Thyroid gland (tissue), 4 donors: ENCODE data around the gene RPUSD4. TPM values are rescaled to one million over a fixed set of nuclear protein-coding genes. Genes with fewer than 3 reads are reported as not detected.

Experiments used
- DNase-seq, 2 donors: peaks; one replicate each; pipeline ENCODE4 v3.0.0-alpha.2; 2019
- H3K27ac ChIP-seq, 3 donors: fragments of 200-600 bp; sonication (generic); 1 replicate in 2 of 3; 2 replicates in 1 of 3; pipeline ENCODE4 v1.5.1; 2016 to 2019; ENCODE audit warnings: mild to moderate bottlenecking in 1 of 3, moderate library complexity in 1 of 3
- H3K27me3 ChIP-seq: fragments of 200-600 bp; sonication (generic); one replicate; pipeline ENCODE4 v1.5.1; 2019
- H3K36me3 ChIP-seq, 2 donors: fragments of 200-600 bp; sonication (generic); one replicate each; pipeline ENCODE4 v1.5.1; 2016 to 2019
- H3K4me1 ChIP-seq, 2 donors: fragments of 200-600 bp; sonication (generic); one replicate each; pipeline ENCODE4 v1.5.1; 2017 to 2019
- H3K4me3 ChIP-seq, 3 donors: fragments of 200-600 bp; sonication (generic); replicated peaks in 1 of 3; 1 replicate in 2 of 3; 2 replicates in 1 of 3; pipeline ENCODE4 v1.5.1; 2016; ENCODE audit warnings: mild to moderate bottlenecking in 1 of 3
- H3K9me3 ChIP-seq: fragments of 200-600 bp; sonication (generic); one replicate; pipeline ENCODE4 v1.5.1; 2017
- POLR2A ChIP-seq, 2 donors: fragments of 450-650 bp; IDR thresholded peaks; one replicate each; pipeline ENCODE4 v1.6.1; 2017; ENCODE audit warnings: antibody characterized with exemption in 2 of 2, mild to moderate bottlenecking in 2 of 2, moderate library complexity in 1 of 2
- WGBS, 2 donors: methylation state at CpG; one replicate each; pipeline ENCODE4 v1.1.5; 2017; 5-methylcytosine and 5-hydroxymethylcytosine counted together
- intact Hi-C: fragments of 100-400 bp; cut with DNase I; formaldehyde crosslinking; loops from one replicate; pipeline ENCODE4 v1.15.1; 2023
- total RNA-seq, 4 donors: library from RNA; depleted of rRNA; stranded (reverse); fragments of >200 nt; gene quantifications; one replicate each; pipeline ENCODE4 v1.2.3, GENCODE V29; 2016
- TF ChIP-seq, protein P1 (sequence below), 6 experiments: fragments of 200-600 bp in 3 of 6; fragments of 450-650 bp in 3 of 6; sonication (generic) in 3 of 6; IDR thresholded peaks; one replicate each; pipeline ENCODE4 v1.5.1; 2016 to 2019; ENCODE audit warnings: antibody characterized with exemption in 6 of 6, mild to moderate bottlenecking in 2 of 6, inconsistent platforms in 1 of 6, moderate library complexity in 1 of 6

The RPUSD4 gene
- total RNA-seq, 4 donors from 2014 or later = 10.5 to 17.6 (median 14.6) TPM

DNA sequence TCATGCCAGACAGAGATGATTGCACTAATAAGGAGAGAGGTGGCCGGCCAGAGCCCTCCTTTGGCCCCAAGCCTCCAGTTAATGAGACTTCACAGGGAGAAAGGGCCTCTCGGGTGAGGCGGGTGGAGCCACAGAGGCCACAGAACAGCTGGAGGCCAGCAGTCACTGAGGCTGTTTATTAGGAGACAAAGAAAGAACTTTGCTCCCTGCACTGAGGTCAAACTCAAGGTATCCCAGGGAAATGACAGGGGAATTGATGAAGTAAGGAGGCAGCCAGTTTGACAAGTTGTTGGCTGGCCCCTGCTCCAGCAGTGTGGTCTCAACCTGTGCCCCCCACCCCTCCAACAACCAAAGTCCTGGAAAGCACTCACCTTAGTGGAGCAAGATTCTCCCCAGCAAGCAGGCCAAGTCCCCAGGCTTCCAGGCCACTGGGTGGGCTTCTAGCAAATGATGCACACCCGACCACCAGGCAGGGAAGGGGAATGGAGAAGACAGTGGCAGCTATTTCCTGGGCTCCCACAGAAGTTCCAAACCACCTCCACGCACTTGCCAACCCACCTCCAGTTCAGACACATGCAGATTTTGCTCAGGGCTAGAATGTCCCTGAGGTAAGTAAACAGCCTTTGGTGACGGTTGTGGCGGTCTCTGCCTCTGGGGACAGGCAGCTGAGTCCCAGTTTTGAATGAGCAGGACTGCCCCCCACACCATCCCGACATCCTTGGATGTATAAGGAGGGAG, 53.2 kb downstream of the RPUSD4 start:
- WGBS, 2 donors = 87 to 91% methylated on average over 8 of the region's 8 CpGs
- no peak for DNase-seq

DNA sequence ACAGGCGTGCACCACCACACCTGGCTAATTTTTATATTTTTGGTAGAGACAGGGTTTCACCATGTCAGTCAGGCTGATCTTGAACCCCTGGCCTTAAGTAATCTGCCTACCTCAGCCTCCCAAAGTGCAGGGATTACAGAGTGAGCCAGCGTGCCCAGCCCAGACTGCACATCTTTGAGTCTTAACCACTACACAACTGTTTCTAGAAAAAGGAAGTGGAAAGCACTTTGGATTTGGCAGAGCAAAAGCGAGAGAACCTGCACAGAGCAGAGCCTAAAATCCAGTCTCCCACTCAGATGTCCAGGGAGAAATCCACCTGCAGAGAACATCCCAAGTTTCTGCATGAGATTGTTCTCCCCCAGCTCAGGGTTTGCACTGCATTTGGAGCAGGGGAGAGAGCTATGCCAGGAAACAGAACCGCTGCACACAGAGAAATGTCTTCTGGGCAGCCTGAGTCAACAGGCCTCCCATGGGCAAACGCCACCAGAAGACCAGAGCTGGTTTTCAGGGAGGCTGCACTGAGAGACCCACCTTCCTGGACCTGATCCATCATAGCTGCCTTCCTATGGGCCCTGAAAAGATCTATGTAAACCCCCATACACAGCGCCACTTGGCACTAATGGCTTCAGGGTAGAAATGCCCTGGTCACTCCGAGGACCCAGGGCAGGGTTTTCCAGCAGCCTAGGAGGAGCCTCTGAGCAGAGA, 54.0 kb downstream of the RPUSD4 start:
- WGBS, 2 donors = 80 to 91% methylated on average over 7 of the region's 7 CpGs
- no peak overlapping the region for H3K4me3 ChIP-seq
- H3K27me3 ChIP-seq = no peaks in the 10 kb centered on the region
- intact Hi-C loops = no loop called here
- TF ChIP-seq POLR2A (IDR thresholded peaks at IDR 0.05) = no peak
- TF ChIP-seq, protein P1, sequence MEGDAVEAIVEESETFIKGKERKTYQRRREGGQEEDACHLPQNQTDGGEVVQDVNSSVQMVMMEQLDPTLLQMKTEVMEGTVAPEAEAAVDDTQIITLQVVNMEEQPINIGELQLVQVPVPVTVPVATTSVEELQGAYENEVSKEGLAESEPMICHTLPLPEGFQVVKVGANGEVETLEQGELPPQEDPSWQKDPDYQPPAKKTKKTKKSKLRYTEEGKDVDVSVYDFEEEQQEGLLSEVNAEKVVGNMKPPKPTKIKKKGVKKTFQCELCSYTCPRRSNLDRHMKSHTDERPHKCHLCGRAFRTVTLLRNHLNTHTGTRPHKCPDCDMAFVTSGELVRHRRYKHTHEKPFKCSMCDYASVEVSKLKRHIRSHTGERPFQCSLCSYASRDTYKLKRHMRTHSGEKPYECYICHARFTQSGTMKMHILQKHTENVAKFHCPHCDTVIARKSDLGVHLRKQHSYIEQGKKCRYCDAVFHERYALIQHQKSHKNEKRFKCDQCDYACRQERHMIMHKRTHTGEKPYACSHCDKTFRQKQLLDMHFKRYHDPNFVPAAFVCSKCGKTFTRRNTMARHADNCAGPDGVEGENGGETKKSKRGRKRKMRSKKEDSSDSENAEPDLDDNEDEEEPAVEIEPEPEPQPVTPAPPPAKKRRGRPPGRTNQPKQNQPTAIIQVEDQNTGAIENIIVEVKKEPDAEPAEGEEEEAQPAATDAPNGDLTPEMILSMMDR (IDR thresholded peaks at IDR 0.05) = no peak
- H3K4me1 ChIP-seq = no peaks in the 10 kb centered on the region
- H3K36me3 ChIP-seq = no peaks in the 10 kb centered on the region
- H3K9me3 ChIP-seq = no peaks in the 10 kb centered on the region
- no peak for DNase-seq
- no peak overlapping the region for H3K27ac ChIP-seq

More for the DNA sequence above, 53.2 kb downstream of the RPUSD4 start:
- Histone ChIP-seq H3K4me3 (no peak overlapping the region), H3K36me3 (no peaks in the 10 kb centered on the region), H3K27ac (no peak overlapping the region), H3K9me3 (no peaks in the 10 kb centered on the region), H3K27me3 (no peaks in the 10 kb centered on the region), H3K4me1 (peaks cover under 1 to 7% of the 10 kb centered on the region in 2 donors)
- TF ChIP-seq, protein P1 (IDR thresholded peaks at IDR 0.05) = no peak
- TF ChIP-seq POLR2A (IDR thresholded peaks at IDR 0.05) = no peak
- intact Hi-C loops = no loop called here

DNA sequence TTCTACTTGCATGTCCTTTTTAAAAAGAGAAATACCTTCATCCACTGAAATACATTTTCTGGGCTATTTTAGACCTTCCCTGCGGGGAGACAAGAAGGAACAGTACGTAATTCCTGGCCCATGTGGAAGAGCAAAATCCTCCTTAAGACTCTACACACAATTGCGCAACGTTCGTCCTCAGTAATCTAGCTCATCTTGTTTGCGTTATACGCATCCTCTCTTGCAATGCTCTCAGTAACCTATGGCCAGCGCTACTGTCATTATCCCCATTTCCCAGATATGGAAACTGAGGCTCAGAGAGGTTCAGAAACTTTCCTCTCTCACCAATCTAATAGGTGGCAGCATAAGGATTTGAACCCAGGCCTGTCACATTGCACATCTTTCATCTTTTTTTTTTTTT, 54.6 kb downstream of the RPUSD4 start:
- no peak for DNase-seq
- H3K27me3 ChIP-seq = no peaks in the 10 kb centered on the region
- H3K4me3 ChIP-seq = no peak overlapping the region
- no peak for TF ChIP-seq POLR2A (IDR thresholded peaks at IDR 0.05)
- TF ChIP-seq, protein P1 (IDR thresholded peaks at IDR 0.05) = no peak
- WGBS, 2 donors = 92 to 93% methylated on average over 8 of the region's 8 CpGs
- no peak overlapping the region for H3K27ac ChIP-seq
- no peaks in the 10 kb centered on the region for H3K4me1 ChIP-seq
- intact Hi-C loops = no loop called here
- no peaks in the 10 kb centered on the region for H3K9me3 ChIP-seq
- no peaks in the 10 kb centered on the region for H3K36me3 ChIP-seq

DNA sequence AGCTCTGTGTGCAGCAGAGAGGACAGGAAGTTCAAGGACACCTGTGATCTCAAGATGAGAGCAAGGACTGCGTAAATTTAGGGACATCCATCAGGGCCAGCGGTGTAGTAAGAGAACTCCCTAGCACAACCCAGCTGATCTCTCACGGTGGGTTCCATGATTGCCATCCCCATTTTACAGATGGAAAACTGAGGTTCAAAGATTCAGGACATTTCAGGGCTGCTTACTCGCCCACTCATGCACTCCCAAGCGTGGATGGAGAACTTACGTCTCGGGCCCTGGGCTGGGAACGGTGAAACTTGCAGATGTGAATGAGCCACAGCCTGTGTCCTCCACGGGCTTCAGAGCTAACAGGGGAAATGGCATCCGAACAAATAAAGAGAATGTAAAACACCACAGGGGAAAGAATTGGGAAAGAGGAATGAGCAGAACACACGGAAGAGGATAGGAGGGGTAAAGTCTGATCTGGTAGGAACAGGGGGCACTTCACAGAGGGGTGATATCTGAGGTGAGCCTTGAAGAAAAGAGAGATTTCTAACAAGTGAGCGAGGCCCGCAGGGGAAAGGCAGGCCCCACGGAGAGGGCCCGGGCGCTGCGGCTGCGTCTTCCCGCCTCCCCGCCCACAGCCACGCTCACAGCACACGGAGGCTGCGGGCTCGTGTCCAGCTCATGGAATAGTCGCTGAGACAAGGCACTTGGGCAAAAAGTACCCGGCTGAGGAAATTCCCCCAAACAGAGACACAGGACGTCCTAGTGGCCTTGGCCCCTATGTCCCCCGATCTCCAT, 55.9 kb downstream of the RPUSD4 start:
- no peaks in the 10 kb centered on the region for H3K9me3 ChIP-seq
- 89 to 93% methylated on average over 28 of the region's 28 CpGs for WGBS, 2 donors
- H3K4me3 ChIP-seq = no peak overlapping the region
- no peaks in the 10 kb centered on the region for H3K36me3 ChIP-seq
- H3K27ac ChIP-seq = no peak overlapping the region
- no peak for TF ChIP-seq POLR2A (IDR thresholded peaks at IDR 0.05)
- TF ChIP-seq, protein P1 (IDR thresholded peaks at IDR 0.05) = no peak
- no peaks in the 10 kb centered on the region for H3K4me1 ChIP-seq
- DNase-seq = no peak
- no peaks in the 10 kb centered on the region for H3K27me3 ChIP-seq
- intact Hi-C loops = no loop called here
